ENCODE measurements around the gene COQ5. TPM values are rescaled to one million over a fixed set of nuclear protein-coding genes. Genes with fewer than 3 reads are reported as not detected.

Gene COQ5
- total RNA-seq, 1 donor from 2014 or later: 34.9 TPM

GRCh38 chr12:120481022-120481767 is 47.8 kb downstream of the COQ5 start:
- no peak for DNase-seq

GRCh38 chr12:120480211-120480610 is 48.7 kb downstream of the COQ5 start:
- DNase-seq: no peak

GRCh38 chr12:120479458-120479857 is 49.5 kb downstream of the COQ5 start:
- no peak for DNase-seq

DNA sequence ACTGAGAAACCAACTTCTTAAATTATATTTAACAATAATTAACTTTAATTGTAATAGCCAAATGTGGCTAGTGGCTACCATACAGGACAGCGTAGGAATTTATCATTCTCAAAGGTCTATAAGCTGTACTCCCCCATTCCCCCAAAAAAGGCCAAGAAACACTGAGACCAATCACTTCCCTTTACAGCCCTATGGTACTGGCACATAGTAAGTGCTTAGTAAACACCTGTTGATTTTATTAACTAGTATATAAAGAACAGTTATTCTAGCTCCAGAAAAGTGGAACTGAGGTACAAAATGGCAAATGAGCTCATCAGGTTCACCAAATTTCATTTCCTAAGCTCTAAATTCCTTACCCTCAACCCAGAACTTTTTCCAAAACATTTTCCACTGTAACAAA is 53.3 kb downstream of the COQ5 start:
- no peak for DNase-seq

- peak; percentile 74 for DNase-seq
Observed at GRCh38 chr12:120474616-120474960, 54.4 kb downstream of the COQ5 start.

- no peak for DNase-seq
Observed at GRCh38 chr12:120473807-120474615, 54.9 kb downstream of the COQ5 start.

DNA sequence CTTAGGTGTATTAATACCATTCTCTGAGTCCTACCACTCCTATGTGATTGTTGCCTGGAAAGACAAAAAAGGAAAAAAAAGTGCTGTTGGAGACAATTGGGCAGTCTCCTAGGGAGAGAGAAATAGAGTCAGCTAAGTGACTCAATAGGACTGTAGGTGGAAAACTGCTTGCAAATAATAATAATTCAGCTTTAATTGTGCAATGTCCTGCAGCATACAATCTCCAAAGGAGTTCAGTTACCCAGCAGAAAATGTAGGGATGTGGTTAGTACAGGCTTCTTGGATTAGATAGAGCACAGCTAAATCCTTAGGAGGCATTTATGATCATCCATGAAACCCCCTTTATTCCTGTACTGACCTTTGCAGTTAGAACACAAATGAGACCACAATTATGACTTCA is 56.4 kb downstream of the COQ5 start:
- DNase-seq: no peak

DNA sequence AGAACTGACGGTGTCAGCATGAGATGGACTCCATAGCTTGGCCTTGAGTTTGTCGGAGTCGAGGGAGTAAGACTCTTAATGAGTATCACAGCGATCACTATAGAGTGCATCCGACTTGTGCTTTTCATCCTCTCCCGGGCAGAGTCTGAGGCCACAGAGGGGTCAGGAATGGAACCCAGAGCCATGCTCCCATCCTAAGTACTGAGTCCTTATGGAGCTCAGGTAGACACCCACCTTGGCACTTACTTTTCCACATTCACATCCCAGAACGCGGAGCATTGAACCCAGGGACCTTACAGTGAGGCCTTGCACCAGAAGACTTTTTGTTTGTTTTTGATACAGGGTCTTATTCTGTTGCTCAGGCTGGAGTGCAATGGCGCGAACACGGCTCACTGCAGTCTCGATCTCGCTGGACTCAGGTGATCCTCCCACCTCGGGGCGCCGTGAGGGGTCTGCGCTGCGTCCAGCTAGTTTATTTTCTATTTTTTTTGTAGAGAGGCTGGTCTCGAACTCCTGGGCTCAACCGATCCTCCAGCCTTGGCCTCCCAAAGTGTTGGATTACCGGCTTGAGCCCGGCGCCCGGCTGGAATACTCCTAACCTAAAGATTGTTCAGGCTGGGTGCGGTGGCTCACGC is 58.7 kb downstream of the COQ5 start:
- DNase-seq: no peak

- DNase-seq: peak; percentile 99
Observed at GRCh38 chr12:120469450-120470149, 59.4 kb downstream of the COQ5 start, which contains the start of gene SRSF9. TSS of gene SRSF9 (minus strand) at chr12:120469748. CDS start at chr12:120469609, 139 bp downstream.

GRCh38 chr12:120468821-120469449 is 60.0 kb downstream of the COQ5 start:
- DNase-seq: peak; percentile 62

DNA sequence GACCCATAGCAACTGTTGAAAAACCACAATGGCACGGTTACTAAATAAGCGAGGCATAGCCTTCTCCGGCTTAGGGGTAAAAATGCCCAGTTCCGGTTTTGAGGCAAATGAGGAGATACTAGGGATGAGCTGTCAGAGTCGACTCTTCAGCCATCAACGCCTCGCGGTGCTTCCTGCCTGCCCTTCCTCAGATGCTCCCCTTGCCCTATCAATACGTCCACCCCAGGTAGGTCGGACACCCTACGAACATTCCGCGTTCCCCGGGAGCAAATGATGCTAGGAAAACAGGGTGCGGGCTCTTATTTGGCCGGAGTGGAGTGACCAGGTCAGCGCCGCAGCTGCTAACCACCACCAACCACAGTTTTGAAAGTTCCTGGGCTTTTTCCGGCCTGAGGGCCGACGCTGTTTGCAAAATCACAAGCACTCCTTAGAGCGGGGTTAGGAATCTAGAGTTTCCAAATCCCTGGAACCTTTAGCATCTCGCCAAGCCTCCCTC is 60.6 kb downstream of the COQ5 start:
- DNase-seq: peak; percentile 69

DNA sequence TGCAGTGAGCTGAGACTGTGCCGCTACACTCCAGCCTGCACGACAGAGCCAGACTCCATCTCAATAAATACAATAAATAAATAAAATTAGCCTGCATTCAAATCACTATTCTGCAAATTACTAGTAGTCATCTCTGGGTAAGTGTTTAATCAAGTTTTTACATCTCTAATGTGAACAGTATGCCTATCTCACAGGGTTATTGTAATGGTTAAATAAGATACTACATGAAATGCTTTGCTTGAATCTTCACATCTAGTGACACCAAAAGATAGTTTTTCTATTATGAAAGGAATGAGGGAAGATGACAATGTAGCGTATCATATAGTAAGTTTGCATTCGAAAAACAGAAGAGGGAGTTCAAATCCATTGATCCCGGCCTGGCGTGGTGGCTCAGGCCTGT is 61.5 kb downstream of the COQ5 start:
- no peak for DNase-seq

GRCh38 chr12:120466560-120467315 is 62.2 kb downstream of the COQ5 start:
- DNase-seq: peak; percentile 64

- DNase-seq: no peak
Observed at GRCh38 chr12:120465756-120466155, 63.2 kb downstream of the COQ5 start.

DNA sequence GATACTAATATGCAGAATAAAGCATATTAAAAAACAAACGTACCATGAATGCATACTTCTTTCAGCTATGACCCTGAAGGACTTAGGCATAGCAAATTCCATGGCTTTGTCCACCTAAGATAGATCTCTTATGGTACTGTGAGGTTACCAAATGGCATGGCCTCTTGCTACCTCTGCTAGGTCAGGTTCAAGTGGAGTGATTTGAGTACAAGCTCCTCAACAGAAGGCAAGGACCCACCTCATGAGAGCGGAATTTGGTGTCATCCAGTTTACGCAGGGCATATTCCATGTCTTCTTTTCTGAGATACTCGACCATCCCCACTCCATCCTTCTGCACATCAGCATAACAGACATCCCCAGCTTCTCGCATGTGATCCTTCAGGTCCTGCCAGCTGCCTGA is 65.2 kb downstream of the COQ5 start:
- no peak for DNase-seq

DNA sequence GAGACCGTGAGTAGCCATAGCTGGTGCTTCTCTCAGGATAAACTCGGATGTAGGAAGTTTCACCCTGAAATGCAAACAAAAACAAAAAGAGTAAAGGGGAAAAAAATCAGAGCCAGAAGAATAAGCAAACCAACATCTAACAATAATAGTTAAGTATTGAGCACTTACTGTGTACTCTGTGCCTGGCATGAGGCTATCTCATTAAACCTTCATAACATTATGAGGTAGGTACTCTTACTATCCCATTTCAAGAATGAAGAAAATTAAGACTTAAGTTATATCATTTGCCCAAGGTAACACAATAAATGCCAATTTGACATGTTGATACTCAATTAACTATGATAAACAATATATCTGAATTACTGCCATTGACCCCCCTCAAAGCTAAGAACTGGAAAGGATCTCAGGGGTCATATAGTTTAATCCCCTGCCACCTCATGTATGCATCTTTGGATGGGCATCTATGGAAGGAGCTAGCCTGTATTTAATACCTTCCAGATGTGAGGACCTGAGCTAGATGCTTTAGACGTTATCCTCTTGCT is 66.8 kb downstream of the COQ5 start:
- no peak for DNase-seq

GRCh38 chr12:120460157-120460556 is 68.8 kb downstream of the COQ5 start:
- DNase-seq: no peak

GRCh38 chr12:120457133-120457532 is 71.8 kb downstream of the COQ5 start:
- peak; percentile 40 for DNase-seq

DNA sequence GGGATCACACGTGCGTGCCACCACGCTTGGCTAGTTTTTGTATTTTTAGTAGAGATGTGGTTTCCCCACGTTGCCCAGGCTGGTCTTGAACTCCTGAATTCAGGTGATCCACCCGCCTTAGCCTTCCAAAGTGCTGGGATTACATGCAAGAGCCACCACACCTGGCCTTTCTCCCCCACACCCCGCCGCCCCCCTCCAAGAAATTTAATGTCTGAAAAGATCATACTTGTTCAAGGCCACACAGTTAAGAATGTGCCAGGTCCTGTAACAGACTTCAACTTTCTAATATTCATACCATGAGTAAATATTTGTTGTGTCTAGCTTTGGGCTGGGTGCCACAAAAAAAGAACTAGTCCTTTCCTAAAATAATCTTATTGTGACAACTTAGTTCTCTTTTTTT is 73.7 kb downstream of the COQ5 start:
- DNase-seq: no peak

- peak; percentile 49 for DNase-seq
Observed at GRCh38 chr12:120453977-120454376, 75.0 kb downstream of the COQ5 start.
